Mesenteric fat pad (tissue), 1 donor: Measurements from ENCODE around the gene SCAMP1. TPM values are rescaled to one million over a fixed set of nuclear protein-coding genes. Genes with fewer than 3 reads are reported as not detected.
"Not testable (repeated sequence)": the region's sequence is repeated elsewhere in the genome, so short reads cannot be mapped to it uniquely, and the experiment has no call there.

ENCODE experiments used
- DNase-seq: peaks from one replicate; pipeline ENCODE4 v3.0.0-alpha.2; 2020; ENCODE audit warnings: low spot score
- total RNA-seq: library from RNA; stranded (reverse); fragmentation: NEBNext Ultra II Directional; extraction: Animal tissue kit (Norgen Biotek cat#: 25700); gene quantifications from one replicate; pipeline ENCODE4 v1.2.1, GENCODE V29; 2021
- donor health status: DM: yes; HTN: yes; CAD: no.

SCAMP1 gene
- total RNA-seq, 1 donor from 2014 or later: 33.8 TPM

GRCh38 chr5:78360924-78361630 is 660 bp downstream of the SCAMP1 start:
- DNase-seq: no peak

GRCh38 chr5:78361631-78361993 is 1.2 kb downstream of the SCAMP1 start:
- no peak for DNase-seq

- no peak for DNase-seq
Observed at GRCh38 chr5:78362220-78362619, 1.8 kb downstream of the SCAMP1 start.

GRCh38 chr5:78364005-78364404 is 3.6 kb downstream of the SCAMP1 start:
- DNase-seq: no peak

- DNase-seq: no peak
Observed at GRCh38 chr5:78367318-78367991, 7.0 kb downstream of the SCAMP1 start.

- DNase-seq: no peak
Observed at GRCh38 chr5:78369680-78370079, 9.3 kb downstream of the SCAMP1 start.

- DNase-seq: no peak
Observed at GRCh38 chr5:78373231-78373630, 12.8 kb downstream of the SCAMP1 start.

- DNase-seq: no peak
Observed at GRCh38 chr5:78376315-78376714, 15.9 kb downstream of the SCAMP1 start.

GRCh38 chr5:78377056-78377717 is 16.8 kb downstream of the SCAMP1 start:
- DNase-seq: no peak

GRCh38 chr5:78377718-78378105 is 17.3 kb downstream of the SCAMP1 start:
- DNase-seq: no peak

- no peak for DNase-seq
Observed at GRCh38 chr5:78387468-78388153, 27.2 kb downstream of the SCAMP1 start.

- DNase-seq: not testable (repeated sequence)
Observed at GRCh38 chr5:78391357-78391756, 30.9 kb downstream of the SCAMP1 start.

GRCh38 chr5:78397831-78398230 is 37.4 kb downstream of the SCAMP1 start:
- DNase-seq: no peak

GRCh38 chr5:78399116-78399515 is 38.7 kb downstream of the SCAMP1 start:
- DNase-seq: no peak

- no peak for DNase-seq
Observed at GRCh38 chr5:78404682-78405293, 44.4 kb downstream of the SCAMP1 start.

GRCh38 chr5:78405829-78406750 is 45.7 kb downstream of the SCAMP1 start:
- DNase-seq: no peak

- DNase-seq: no peak
Observed at GRCh38 chr5:78407458-78407857, 47.0 kb downstream of the SCAMP1 start.

GRCh38 chr5:78411586-78411985 is 51.2 kb downstream of the SCAMP1 start:
- no peak for DNase-seq

GRCh38 chr5:78416677-78417425 is 56.4 kb downstream of the SCAMP1 start:
- no peak for DNase-seq

- DNase-seq: no peak
Observed at GRCh38 chr5:78419396-78419795, 59.0 kb downstream of the SCAMP1 start.
